Caco-2 (cell line): ENCODE results near the gene LITAF. TPM values are rescaled to one million over a fixed set of nuclear protein-coding genes. Genes with fewer than 3 reads are reported as not detected.

Source experiments
- BruUV-seq: library from RNA; stranded (reverse); fragments of 400-500 nt; replicated peaks from 2 replicates; lab custom pipeline; 2021; lab: Mats Ljungman, UMichigan
- CTCF ChIA-PET: fragments of 300-600 bp; sonication (Branson Sonifier 250); formaldehyde crosslinking; loops from one replicate; lab custom pipeline; 2022; ENCODE audit warnings: antibody characterized with exemption; lab: Charles Lee
- POLR2A ChIA-PET: fragments of 300-600 bp; sonication (Branson Sonifier 250); formaldehyde crosslinking; loops from one replicate; lab custom pipeline; 2022; ENCODE audit warnings: antibody characterized with exemption; lab: Charles Lee
- DNase-seq, 2 experiments: peaks; one replicate each; pipeline versions ENCODE4 v3.0.0 to v3.0.0-alpha.2; 2020 to 2022
- H3K27me3 ChIP-seq: replicated peaks from 2 replicates; pipeline ENCODE4 v1.6.0; 2011; ENCODE audit warnings: low read length; ENCODE audit not compliant: control insufficient read depth, insufficient read depth
- H3K36me3 ChIP-seq: 2 replicates; pipeline ENCODE4 v1.5.1; 2011; ENCODE audit warnings: low read length; ENCODE audit not compliant: control insufficient read depth, insufficient read depth
- H3K4me1 ChIP-seq: fragments of 250-450 bp; sonication (Bioruptor Pico); 2 replicates; pipeline ENCODE4 v1.5.1; 2020; ENCODE audit warnings: mild to moderate bottlenecking
- H3K4me3 ChIP-seq: 2 replicates; pipeline ENCODE4 v1.5.1; 2011; ENCODE audit warnings: low read depth, mild to moderate bottlenecking, control low read depth, low read length
- H3K9me3 ChIP-seq: fragments of 250-450 bp; sonication (Bioruptor Pico); 2 replicates; pipeline ENCODE4 v1.5.1; 2020; ENCODE audit warnings: mild to moderate bottlenecking, moderate library complexity
- H3K27ac Mint-ChIP-seq: one replicate; pipeline ENCODE4 v1.8.0; 2022; ENCODE audit warnings: mixed read lengths; ENCODE audit not compliant: unreplicated experiment
- H3K27me3 Mint-ChIP-seq: one replicate; pipeline ENCODE4 v1.8.0; 2022; ENCODE audit warnings: mixed read lengths; ENCODE audit not compliant: insufficient read depth, unreplicated experiment
- H3K36me3 Mint-ChIP-seq: one replicate; pipeline ENCODE4 v1.8.0; 2022; ENCODE audit warnings: mild to moderate bottlenecking, mixed read lengths; ENCODE audit not compliant: insufficient read depth, unreplicated experiment
- H3K4me1 Mint-ChIP-seq: one replicate; pipeline ENCODE4 v1.8.0; 2022; ENCODE audit warnings: low read depth, mixed read lengths; ENCODE audit not compliant: unreplicated experiment
- H3K4me3 Mint-ChIP-seq: one replicate; pipeline ENCODE4 v1.8.0; 2022; ENCODE audit warnings: mild to moderate bottlenecking, moderate library complexity, mixed read lengths; ENCODE audit not compliant: unreplicated experiment
- H3K9me3 Mint-ChIP-seq: one replicate; pipeline ENCODE4 v1.8.0; 2022; ENCODE audit warnings: mixed read lengths; ENCODE audit not compliant: unreplicated experiment
- intact Hi-C: fragments of 100-400 bp; cut with micrococcal nuclease; formaldehyde crosslinking; loops from one replicate; pipeline ENCODE4 v1.10.0; 2022; ENCODE audit not compliant: unreplicated experiment
- total RNA-seq: library from RNA; stranded (reverse); gene quantifications from 2 replicates; pipeline ENCODE4 v1.2.3, GENCODE V29; 2022
- TF ChIP-seq, protein P1 (sequence below), 2 experiments: fragments of 200-600 bp in 1 of 2; IDR thresholded peaks; 1 replicate in 1 of 2; 2 replicates in 1 of 2; pipeline versions ENCODE4 v1.5.1 to v1.8.0; 2011 to 2022; ENCODE audit warnings: antibody characterized with exemption in 1 of 2, control low read depth in 1 of 2, inconsistent platforms in 1 of 2, low read depth in 1 of 2, low read length in 1 of 2, mild to moderate bottlenecking in 1 of 2, moderate library complexity in 1 of 2; ENCODE audit not compliant: insufficient read depth in 1 of 2, severe bottlenecking in 1 of 2, unreplicated experiment in 1 of 2

Gene LITAF
- total RNA-seq, 1 experiment from 2014 or later: 60.9 TPM

DNA sequence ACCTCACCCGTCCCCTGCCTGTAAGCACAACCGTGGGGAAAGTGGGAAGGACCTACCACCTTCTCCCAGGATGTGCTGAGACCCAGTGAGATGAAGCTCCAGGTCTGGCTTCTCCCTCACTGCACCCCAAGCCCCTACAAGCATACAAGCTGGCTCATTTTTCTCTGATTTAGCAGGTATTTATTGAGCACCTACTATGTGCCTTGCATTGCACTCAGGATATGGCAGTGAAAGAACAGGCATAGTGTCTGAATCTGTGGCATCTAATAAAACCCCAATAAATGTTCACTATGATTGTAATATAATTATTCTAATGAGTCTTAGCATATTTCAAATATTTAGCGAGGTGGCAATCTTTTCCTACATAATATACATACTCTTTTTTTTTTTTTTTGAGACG, 84.5 kb downstream of the LITAF start:
- BruUV-seq: no TSS peak

DNA sequence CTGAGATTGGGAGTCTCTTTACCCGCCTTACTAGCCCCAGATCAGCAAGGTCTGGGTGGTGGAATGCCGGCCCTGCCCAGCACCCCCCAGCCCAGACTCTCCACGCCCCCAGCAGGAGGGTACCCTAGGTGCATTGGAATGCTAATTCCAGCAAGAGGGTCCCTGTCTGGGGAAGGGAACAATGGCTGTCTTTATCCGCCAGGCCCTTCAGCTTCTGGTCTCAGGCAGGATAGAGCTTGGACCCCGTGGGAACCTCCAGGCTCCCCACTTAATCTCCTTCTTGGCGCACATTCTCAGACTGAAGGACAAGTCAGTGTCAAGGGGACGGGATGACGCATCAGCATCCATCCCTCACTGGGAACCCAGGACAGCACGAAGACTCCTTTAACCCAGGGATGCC, 85.1 kb downstream of the LITAF start:
- no peaks in the 10 kb centered on the region for H3K36me3 ChIP-seq
- BruUV-seq: no TSS peak
- no peak overlapping the region for H3K27ac Mint-ChIP-seq
- no peaks in the 10 kb centered on the region for H3K9me3 ChIP-seq
- H3K4me1 Mint-ChIP-seq: peaks cover 7% of the 10 kb centered on the region
- H3K27me3 ChIP-seq: no peaks in the 10 kb centered on the region
- no peaks in the 10 kb centered on the region for H3K36me3 Mint-ChIP-seq
- no peak overlapping the region for H3K4me3 Mint-ChIP-seq
- H3K27me3 Mint-ChIP-seq: no peaks in the 10 kb centered on the region
- no peak for DNase-seq
- peaks cover 4% of the 10 kb centered on the region; the same call in 1 of the 2 replicates for H3K4me1 ChIP-seq
- TF ChIP-seq, protein P1, sequence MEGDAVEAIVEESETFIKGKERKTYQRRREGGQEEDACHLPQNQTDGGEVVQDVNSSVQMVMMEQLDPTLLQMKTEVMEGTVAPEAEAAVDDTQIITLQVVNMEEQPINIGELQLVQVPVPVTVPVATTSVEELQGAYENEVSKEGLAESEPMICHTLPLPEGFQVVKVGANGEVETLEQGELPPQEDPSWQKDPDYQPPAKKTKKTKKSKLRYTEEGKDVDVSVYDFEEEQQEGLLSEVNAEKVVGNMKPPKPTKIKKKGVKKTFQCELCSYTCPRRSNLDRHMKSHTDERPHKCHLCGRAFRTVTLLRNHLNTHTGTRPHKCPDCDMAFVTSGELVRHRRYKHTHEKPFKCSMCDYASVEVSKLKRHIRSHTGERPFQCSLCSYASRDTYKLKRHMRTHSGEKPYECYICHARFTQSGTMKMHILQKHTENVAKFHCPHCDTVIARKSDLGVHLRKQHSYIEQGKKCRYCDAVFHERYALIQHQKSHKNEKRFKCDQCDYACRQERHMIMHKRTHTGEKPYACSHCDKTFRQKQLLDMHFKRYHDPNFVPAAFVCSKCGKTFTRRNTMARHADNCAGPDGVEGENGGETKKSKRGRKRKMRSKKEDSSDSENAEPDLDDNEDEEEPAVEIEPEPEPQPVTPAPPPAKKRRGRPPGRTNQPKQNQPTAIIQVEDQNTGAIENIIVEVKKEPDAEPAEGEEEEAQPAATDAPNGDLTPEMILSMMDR (IDR thresholded peaks at IDR 0.05; ENCODE audit: insufficient read depth in 1 of 2, low read depth in 1 of 2, low read length in 1 of 2, severe bottlenecking in 1 of 2, unreplicated experiment in 1 of 2): no peak
- no peaks in the 10 kb centered on the region for H3K9me3 Mint-ChIP-seq
- CTCF ChIA-PET: no interaction called here
- POLR2A ChIA-PET: no interaction called here
- no peak overlapping the region for H3K4me3 ChIP-seq
- intact Hi-C loops: no loop called here

More for the DNA sequence above, 84.5 kb downstream of the LITAF start:
- Histone ChIP-seq H3K4me1 (peaks cover 4% of the 10 kb centered on the region; the same call in 1 of the 2 replicates), H3K4me3 (no peak overlapping the region), H3K9me3 (no peaks in the 10 kb centered on the region), H3K36me3 (no peaks in the 10 kb centered on the region), H3K27me3 (no peaks in the 10 kb centered on the region)
- no peak overlapping the region for H3K27ac Mint-ChIP-seq
- intact Hi-C loops: no loop called here
- no peak overlapping the region for H3K4me3 Mint-ChIP-seq
- H3K9me3 Mint-ChIP-seq: no peaks in the 10 kb centered on the region
- no peaks in the 10 kb centered on the region for H3K27me3 Mint-ChIP-seq
- ChIA-PET POLR2A (no interaction called here), CTCF (no interaction called here)
- TF ChIP-seq, protein P1 (IDR thresholded peaks at IDR 0.05; ENCODE audit: insufficient read depth in 1 of 2, low read depth in 1 of 2, low read length in 1 of 2, severe bottlenecking in 1 of 2, unreplicated experiment in 1 of 2): no peak
- H3K36me3 Mint-ChIP-seq: no peaks in the 10 kb centered on the region
- peaks cover 7% of the 10 kb centered on the region for H3K4me1 Mint-ChIP-seq
- no peak for DNase-seq

DNA sequence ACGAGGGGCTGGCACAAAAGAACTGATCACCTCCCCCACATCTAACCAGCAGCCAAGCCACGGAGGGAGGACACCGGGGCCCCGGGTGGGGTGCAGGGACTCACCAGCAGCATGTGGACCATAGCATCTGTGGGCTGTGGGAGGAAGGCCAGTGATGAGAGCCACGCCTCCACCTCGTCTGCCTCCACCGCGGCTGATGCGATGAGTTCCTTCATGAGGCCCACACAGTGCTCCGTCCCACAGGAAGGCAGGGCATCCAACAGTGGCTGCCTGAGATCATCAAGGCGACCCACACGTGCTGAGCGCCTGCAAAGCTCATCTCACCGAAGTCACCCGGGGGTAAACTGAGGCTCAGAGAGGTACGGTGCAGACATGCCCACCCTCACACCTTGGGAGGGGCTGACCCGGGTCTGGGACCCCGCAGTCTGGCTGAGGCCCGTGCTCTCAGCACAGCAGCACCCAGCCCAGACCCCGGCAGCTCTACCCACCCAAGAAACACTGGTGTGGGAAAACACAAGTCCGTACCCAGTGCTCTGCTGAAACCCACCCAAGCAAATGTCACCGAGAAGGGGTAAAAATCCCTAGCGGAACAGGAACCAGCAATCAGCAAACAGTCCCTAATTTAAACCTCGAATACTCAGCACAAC, 85.9 kb downstream of the LITAF start:
- Mint-ChIP-seq H3K36me3 (no peaks in the 10 kb centered on the region), H3K27me3 (no peaks in the 10 kb centered on the region), H3K27ac (no peak overlapping the region), H3K4me1 (peaks cover 7% of the 10 kb centered on the region), H3K4me3 (no peak overlapping the region), H3K9me3 (no peaks in the 10 kb centered on the region)
- no TSS peak for BruUV-seq
- TF ChIP-seq, protein P1 (IDR thresholded peaks at IDR 0.05; ENCODE audit: insufficient read depth in 1 of 2, low read depth in 1 of 2, low read length in 1 of 2, severe bottlenecking in 1 of 2, unreplicated experiment in 1 of 2): no peak
- Histone ChIP-seq H3K4me3 (no peak overlapping the region), H3K27me3 (no peaks in the 10 kb centered on the region), H3K9me3 (no peaks in the 10 kb centered on the region), H3K4me1 (peaks cover 4% of the 10 kb centered on the region; the same call in 1 of the 2 replicates), H3K36me3 (no peaks in the 10 kb centered on the region)
- DNase-seq: no peak
- ChIA-PET CTCF (no interaction called here), POLR2A (no interaction called here)
- intact Hi-C loops: no loop called here
